HL-60 (cell line): ENCODE data around the gene ITPRIPL2.

Experiments
- DNase-seq, 2 experiments: peaks; one replicate each; pipeline ENCODE4 v3.0.0-alpha.2; 2010 to 2020; ENCODE audit warnings: low read depth in 1 of 2, low spot score in 1 of 2
- H3K27ac ChIP-seq: fragments of 250-450 bp; sonication (Bioruptor Pico); replicated peaks from 2 replicates; pipeline ENCODE4 v1.5.1; 2020; ENCODE audit warnings: mild to moderate bottlenecking, moderate library complexity
- H3K27me3 ChIP-seq: fragments of 250-450 bp; sonication (Bioruptor Pico); 2 replicates; pipeline ENCODE4 v1.5.1; 2021; ENCODE audit warnings: mild to moderate bottlenecking, moderate library complexity; ENCODE audit not compliant: insufficient read depth, poor library complexity, severe bottlenecking
- H3K4me3 ChIP-seq: replicated peaks from 2 replicates; pipeline ENCODE4 v1.5.1; 2011; ENCODE audit warnings: mild to moderate bottlenecking, control low read depth, low read length; ENCODE audit not compliant: insufficient read depth
- GABPA ChIP-seq: IDR thresholded peaks from 2 replicates; pipeline ENCODE4 v1.6.1; 2012; ENCODE audit warnings: low read depth
- POLR2AphosphoS5 ChIP-seq: IDR thresholded peaks from 2 replicates; pipeline ENCODE4 v1.6.1; 2012; ENCODE audit warnings: low read depth
- SPI1 ChIP-seq: IDR thresholded peaks from 2 replicates; pipeline ENCODE4 v1.6.1; 2012; ENCODE audit warnings: low read depth, mild to moderate bottlenecking, borderline replicate concordance
- TF ChIP-seq, protein P1 (sequence below): IDR thresholded peaks from 2 replicates; pipeline ENCODE4 v1.6.1; 2012; ENCODE audit warnings: low read depth; ENCODE audit not compliant: insufficient replicate concordance
- TF ChIP-seq, protein P2 (sequence below): IDR thresholded peaks from one replicate; pipeline ENCODE4 v1.5.1; 2011; ENCODE audit warnings: low read length, control low read depth, inconsistent platforms; ENCODE audit not compliant: insufficient read depth

Gene ITPRIPL2

DNA sequence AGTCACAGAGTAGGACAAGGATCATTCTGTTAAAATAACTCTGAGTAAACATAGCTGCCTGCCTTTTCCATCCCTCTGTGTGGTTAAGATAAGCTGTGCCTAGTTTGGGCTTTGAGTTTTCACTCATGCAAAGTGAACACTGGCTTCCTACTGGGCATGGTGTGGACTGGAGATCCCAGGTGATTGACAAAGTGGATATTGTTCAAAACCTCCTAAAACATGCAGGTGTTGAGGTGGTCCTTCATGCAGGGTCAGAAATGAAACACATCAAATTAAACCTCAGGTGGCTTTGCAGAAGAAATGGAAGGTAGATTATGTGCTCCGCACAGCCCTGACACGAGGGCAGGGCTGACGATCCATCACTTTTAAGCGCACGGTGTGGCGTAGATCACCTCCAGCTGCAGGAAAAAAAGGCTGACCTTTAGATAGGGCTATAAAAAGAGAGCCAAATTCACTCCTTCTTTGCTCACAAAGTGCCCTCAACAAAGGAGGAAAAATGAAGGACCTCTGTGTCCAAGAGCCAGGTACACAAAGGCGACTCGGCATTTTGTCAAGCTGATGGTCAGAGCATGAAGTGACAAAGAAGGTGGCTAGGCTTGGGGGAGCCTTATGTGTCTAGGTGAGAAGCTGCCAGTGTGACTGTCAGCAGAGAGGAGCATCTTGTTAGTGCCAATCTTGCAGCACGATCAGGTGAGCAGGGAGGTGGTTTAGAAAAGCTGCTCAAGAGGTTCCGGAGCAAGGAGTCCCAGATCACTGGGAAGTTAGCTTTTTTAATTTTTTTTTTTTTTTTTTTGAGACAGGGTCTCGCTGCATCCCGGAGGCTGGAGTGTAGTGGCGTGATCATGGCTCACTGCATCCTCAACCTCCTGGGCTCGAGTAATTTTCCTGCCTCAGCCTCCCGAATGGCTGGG is 19.9 kb upstream of the ITPRIPL2 start:
- TF ChIP-seq, protein P1, sequence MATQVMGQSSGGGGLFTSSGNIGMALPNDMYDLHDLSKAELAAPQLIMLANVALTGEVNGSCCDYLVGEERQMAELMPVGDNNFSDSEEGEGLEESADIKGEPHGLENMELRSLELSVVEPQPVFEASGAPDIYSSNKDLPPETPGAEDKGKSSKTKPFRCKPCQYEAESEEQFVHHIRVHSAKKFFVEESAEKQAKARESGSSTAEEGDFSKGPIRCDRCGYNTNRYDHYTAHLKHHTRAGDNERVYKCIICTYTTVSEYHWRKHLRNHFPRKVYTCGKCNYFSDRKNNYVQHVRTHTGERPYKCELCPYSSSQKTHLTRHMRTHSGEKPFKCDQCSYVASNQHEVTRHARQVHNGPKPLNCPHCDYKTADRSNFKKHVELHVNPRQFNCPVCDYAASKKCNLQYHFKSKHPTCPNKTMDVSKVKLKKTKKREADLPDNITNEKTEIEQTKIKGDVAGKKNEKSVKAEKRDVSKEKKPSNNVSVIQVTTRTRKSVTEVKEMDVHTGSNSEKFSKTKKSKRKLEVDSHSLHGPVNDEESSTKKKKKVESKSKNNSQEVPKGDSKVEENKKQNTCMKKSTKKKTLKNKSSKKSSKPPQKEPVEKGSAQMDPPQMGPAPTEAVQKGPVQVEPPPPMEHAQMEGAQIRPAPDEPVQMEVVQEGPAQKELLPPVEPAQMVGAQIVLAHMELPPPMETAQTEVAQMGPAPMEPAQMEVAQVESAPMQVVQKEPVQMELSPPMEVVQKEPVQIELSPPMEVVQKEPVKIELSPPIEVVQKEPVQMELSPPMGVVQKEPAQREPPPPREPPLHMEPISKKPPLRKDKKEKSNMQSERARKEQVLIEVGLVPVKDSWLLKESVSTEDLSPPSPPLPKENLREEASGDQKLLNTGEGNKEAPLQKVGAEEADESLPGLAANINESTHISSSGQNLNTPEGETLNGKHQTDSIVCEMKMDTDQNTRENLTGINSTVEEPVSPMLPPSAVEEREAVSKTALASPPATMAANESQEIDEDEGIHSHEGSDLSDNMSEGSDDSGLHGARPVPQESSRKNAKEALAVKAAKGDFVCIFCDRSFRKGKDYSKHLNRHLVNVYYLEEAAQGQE = no peak
- no peak for TF ChIP-seq SPI1
- TF ChIP-seq, protein P2, sequence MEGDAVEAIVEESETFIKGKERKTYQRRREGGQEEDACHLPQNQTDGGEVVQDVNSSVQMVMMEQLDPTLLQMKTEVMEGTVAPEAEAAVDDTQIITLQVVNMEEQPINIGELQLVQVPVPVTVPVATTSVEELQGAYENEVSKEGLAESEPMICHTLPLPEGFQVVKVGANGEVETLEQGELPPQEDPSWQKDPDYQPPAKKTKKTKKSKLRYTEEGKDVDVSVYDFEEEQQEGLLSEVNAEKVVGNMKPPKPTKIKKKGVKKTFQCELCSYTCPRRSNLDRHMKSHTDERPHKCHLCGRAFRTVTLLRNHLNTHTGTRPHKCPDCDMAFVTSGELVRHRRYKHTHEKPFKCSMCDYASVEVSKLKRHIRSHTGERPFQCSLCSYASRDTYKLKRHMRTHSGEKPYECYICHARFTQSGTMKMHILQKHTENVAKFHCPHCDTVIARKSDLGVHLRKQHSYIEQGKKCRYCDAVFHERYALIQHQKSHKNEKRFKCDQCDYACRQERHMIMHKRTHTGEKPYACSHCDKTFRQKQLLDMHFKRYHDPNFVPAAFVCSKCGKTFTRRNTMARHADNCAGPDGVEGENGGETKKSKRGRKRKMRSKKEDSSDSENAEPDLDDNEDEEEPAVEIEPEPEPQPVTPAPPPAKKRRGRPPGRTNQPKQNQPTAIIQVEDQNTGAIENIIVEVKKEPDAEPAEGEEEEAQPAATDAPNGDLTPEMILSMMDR = no peak
- TF ChIP-seq POLR2AphosphoS5 = no peak
- no peak for TF ChIP-seq GABPA
- Histone ChIP-seq H3K27me3 (no peaks in the 10 kb centered on the region), H3K27ac (no peak overlapping the region), H3K4me3 (no peak overlapping the region)
- DNase-seq = no peak

DNA sequence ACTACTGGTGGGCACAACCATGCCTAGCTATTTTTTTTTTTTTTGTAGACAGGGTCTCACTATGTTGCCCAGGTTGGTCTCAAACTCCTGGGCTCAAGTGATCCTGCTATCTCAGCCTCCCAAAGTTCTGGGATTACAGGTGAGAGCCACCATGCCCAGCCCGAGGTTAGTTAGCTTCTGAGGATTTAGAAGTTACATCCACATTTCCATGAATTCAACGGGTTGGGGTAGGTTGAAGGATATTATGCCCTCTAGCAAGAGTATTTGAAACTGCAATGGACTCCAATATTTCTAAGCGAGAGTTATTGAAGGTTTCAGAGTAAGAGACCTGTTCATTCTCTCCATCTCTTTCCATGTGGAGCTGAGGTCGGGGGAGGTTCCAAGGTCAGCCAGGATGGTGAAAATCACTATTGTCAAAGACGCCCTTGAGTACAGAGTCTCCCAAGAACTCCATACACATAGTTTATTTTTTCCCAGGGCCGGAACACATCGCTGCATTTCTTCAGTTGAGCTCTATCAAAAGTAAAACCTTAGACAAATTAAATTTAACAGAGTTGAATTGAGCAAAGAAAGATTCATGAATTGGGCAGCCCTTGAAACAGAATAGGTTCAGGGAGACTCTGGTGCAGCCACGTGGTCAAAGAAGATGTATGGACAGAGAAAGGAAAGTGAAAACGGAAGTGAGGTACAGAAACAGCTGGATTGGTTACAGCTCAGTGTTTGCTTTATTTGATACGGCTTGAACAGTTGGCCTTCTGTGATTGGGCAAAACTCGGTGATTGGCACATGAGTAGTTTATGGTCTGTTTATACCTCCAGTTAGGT is 19.0 kb upstream of the ITPRIPL2 start:
- Histone ChIP-seq H3K27me3 (no peaks in the 10 kb centered on the region), H3K4me3 (no peak overlapping the region), H3K27ac (no peak overlapping the region)
- no peak for DNase-seq
- peak; percentile 33; the same call in 1 of the 2 replicates for TF ChIP-seq SPI1
- TF ChIP-seq POLR2AphosphoS5 = no peak

DNA sequence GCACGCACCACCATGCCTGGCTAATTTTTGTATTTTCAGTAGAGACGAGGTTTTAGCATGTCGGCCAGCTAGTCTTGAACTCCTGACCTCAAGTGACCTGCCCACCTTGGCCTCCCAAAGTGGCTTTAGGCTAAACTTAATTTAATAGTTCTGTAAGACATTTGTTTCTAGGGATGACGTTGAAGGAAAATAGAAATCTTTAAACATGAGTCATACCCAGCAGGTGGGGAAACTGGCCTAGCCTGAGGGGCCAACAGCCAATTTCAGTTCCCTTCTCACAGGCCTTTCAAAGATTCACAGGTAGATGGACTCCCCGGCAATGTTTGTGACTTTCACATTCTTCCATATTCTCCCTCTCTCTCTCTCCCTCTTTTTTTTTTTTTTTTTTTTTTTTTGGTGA is 18.1 kb upstream of the ITPRIPL2 start:
- no peak for DNase-seq
- no peak overlapping the region for H3K4me3 ChIP-seq
- H3K27me3 ChIP-seq = no peaks in the 10 kb centered on the region
- TF ChIP-seq, protein P2 = no peak
- TF ChIP-seq SPI1 (no peak), POLR2AphosphoS5 (no peak), GABPA (no peak)
- TF ChIP-seq, protein P1 = no peak
- no peak overlapping the region for H3K27ac ChIP-seq

DNA sequence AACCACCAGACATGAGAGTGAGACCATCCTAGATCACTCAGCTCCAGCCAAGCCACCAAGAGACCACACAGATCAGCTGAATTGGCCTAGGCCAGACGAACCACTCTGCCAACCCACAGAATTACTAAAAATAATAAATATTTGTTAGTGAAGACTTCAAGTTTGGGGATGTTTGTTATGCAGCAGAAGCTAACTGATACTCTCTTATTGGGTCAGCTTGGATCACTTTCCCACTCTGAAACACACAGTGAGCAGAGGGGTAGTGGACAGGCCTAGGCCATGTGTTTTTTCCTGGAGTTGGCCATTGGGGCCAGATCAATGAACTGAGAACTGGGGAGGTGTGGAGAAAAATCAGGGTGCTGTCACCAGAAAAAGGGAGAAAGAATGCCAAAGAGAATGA is 15.6 kb upstream of the ITPRIPL2 start:
- no peak overlapping the region for H3K4me3 ChIP-seq
- TF ChIP-seq, protein P1 = no peak
- TF ChIP-seq, protein P2 = no peak
- no peak for TF ChIP-seq POLR2AphosphoS5
- no peak for TF ChIP-seq SPI1
- no peak for TF ChIP-seq GABPA
- no peak overlapping the region for H3K27ac ChIP-seq
- DNase-seq = no peak
- H3K27me3 ChIP-seq = no peaks in the 10 kb centered on the region
